Stimulated activated CD4-positive, alpha-beta T cell treated with anti-CD3 and anti-CD28 coated beads, Interleukin-1b, Interleukin-23, amount 100 ng/mL, for 24 hours (primary cell): ENCODE data around the gene TULP1.
"Not testable (repeated sequence)": the region's sequence is repeated elsewhere in the genome, so short reads cannot be mapped to it uniquely, and the experiment has no call there.

ENCODE experiments used
- DNase-seq, 4 experiments: peaks; one replicate each; pipeline ENCODE4 v3.0.0-alpha.2; 2020; ENCODE audit warnings: low read depth in 4 of 4, low spot score in 1 of 4

Gene TULP1

GRCh38 chr6:35512740-35513139, at the start of gene TULP1:
TSS of gene TULP1 (minus strand) at chr6:35512896. CDS start at chr6:35512858, 38 bp downstream.
- no peak for DNase-seq

- DNase-seq: no peak
Measured at GRCh38 chr6:35562060-35562459, 49.4 kb upstream of the TULP1 start.

- no peak for DNase-seq
Measured at GRCh38 chr6:35561113-35561512, 48.4 kb upstream of the TULP1 start.

- no peak for DNase-seq
Measured at GRCh38 chr6:35558571-35558970, 45.9 kb upstream of the TULP1 start.

- no peak for DNase-seq
Measured at GRCh38 chr6:35557239-35557638, 44.5 kb upstream of the TULP1 start.

GRCh38 chr6:35554811-35555210, 42.1 kb upstream of the TULP1 start:
- DNase-seq: no peak

- DNase-seq: no peak
Measured at GRCh38 chr6:35553315-35553714, 40.6 kb upstream of the TULP1 start.

- DNase-seq: peak in 3 of 4 experiments; percentile 32 to 52 (median 37)
Measured at GRCh38 chr6:35552285-35552917, 39.7 kb upstream of the TULP1 start.

- DNase-seq: no peak
Measured at GRCh38 chr6:35550437-35550836, 37.7 kb upstream of the TULP1 start.

GRCh38 chr6:35547676-35548075, 35.0 kb upstream of the TULP1 start:
- DNase-seq: no peak

GRCh38 chr6:35544769-35545361, 32.2 kb upstream of the TULP1 start:
- no peak for DNase-seq

- no peak for DNase-seq
Measured at GRCh38 chr6:35543459-35544193, 30.9 kb upstream of the TULP1 start.

GRCh38 chr6:35541836-35542235, 29.1 kb upstream of the TULP1 start:
- DNase-seq: no peak

- DNase-seq: no peak
Measured at GRCh38 chr6:35539223-35539622, 26.5 kb upstream of the TULP1 start.

- not testable (repeated sequence) for DNase-seq
Measured at GRCh38 chr6:35535847-35536246, 23.2 kb upstream of the TULP1 start.

GRCh38 chr6:35534407-35535170, 21.9 kb upstream of the TULP1 start:
- no peak for DNase-seq

GRCh38 chr6:35533981-35534380, 21.3 kb upstream of the TULP1 start:
- no peak for DNase-seq

- no peak for DNase-seq
Measured at GRCh38 chr6:35532126-35532525, 19.4 kb upstream of the TULP1 start.

GRCh38 chr6:35524380-35525020, 11.8 kb upstream of the TULP1 start:
- no peak for DNase-seq

- peak; percentile 66 to 78 (median 70) for DNase-seq
Measured at GRCh38 chr6:35522660-35523658, 10.3 kb upstream of the TULP1 start.
